GM21367 (cell line): Measurements from ENCODE around the gene RALGPS1.
"Not testable (repeated sequence)": the region's sequence is repeated elsewhere in the genome, so short reads cannot be mapped to it uniquely, and the experiment has no call there.

ENCODE experiments used
- ATAC-seq: cut with Tn5 transposase; IDR thresholded peaks from one replicate; pipeline ENCODE4 v1.9.1; 2021; ENCODE audit not compliant: unreplicated experiment

The RALGPS1 gene

GRCh38 chr9:127167560-127168326, 253.2 kb downstream of the RALGPS1 start:
- no peak for ATAC-seq

- ATAC-seq = no peak
Observed at GRCh38 chr9:127168756-127169574, 254.4 kb downstream of the RALGPS1 start.

DNA sequence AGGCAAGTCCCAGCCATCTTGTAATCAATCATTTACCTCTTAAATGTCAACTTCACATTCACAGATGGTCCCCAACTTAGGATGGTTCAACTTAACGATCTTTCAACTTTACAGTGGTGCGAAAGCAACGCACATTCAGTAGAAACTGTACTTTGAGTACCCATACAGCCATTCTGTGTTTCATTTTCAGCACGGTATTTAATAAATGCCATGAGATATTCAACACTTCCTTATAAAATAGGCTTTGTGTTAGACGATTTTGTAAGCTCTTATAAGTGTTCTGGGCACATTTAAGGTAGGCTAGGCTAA, 254.9 kb downstream of the RALGPS1 start:
- ATAC-seq = no peak

DNA sequence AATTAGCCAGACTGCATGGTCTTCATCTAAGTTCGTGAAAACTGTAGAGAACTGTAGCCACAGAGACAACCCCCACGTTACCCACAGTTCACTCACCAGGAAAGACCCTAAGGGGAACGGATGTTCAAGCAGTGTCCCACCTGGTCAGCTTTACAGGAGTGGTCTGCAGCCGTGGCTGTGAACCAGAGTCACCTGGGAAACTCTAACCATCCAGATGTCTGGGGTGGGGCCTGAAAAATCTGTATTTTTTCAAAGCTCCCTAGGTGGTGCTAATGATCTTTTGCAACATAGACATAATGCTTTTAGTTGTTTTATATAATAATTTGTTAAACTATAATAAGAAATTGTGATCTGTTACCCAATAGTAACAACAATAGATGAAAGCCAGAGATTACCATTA, 255.5 kb downstream of the RALGPS1 start:
- ATAC-seq = no peak

- no peak for ATAC-seq
Observed at GRCh38 chr9:127170652-127171051, 256.1 kb downstream of the RALGPS1 start.

DNA sequence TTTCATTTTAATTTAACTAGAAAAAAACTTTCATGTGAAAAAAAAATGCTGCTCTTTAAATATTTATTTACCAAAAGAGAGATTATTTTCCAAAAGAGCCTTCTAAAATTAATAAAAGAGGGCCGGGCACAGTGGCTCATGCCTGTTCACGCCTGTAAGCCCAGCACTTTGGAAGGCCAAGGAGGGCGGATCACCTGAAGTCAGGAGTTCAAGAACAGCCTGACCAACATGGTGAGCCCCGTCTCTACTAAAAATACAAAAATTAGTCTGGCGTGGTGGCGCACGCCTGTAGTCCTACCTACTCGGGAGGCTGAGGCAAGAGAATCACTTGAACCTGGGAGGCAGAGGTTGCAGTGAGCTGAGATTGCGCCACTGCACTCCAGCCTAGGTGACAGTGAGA, 256.8 kb downstream of the RALGPS1 start:
- ATAC-seq = not testable (repeated sequence)

GRCh38 chr9:127172066-127172707, 257.6 kb downstream of the RALGPS1 start:
- ATAC-seq = no peak

- ATAC-seq = no peak
Observed at GRCh38 chr9:127173063-127173462, 258.5 kb downstream of the RALGPS1 start.

- ATAC-seq = no peak
Observed at GRCh38 chr9:127174386-127175318, 260.1 kb downstream of the RALGPS1 start.

DNA sequence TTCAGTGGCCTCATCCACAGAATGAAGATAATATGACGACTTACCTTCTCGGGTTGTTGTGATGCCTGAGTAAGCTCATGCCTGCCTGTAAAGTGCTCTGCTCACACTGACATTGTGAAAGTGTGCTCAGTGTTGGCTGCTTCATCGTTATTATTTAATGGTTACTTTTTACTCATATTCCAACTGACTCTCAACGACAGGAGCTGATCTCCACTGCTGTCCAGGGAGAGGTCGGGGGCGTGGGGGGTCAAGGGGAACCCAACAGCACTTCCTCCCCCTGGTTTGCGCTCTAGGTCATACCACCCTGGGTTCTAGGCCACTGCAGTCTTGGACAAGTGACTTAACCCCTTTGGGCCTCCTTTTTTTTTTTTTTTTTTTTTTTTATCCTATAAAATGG, 260.7 kb downstream of the RALGPS1 start:
- ATAC-seq = no peak

- ATAC-seq = no peak
Observed at GRCh38 chr9:127175764-127176163, 261.2 kb downstream of the RALGPS1 start.

DNA sequence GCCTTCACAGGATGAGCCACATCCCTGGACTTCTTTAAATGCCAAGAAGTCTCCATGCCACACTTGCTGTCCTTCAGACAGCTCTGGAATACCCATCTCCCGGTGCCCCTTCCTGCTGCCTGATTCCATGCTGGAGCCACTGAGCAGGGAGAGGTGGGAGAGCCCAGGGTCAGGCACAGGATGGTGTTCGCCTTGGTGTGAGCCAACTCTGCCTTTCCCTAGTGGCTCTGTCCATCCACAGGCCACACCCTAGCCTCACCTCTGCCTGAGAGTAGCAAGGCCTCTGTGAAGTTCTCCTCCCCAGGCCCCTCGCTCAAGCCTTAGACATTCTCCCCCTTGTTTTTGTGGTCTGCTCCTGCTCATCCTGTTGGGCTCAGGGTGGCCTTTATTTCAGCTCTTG, 262.0 kb downstream of the RALGPS1 start:
- ATAC-seq = no peak

DNA sequence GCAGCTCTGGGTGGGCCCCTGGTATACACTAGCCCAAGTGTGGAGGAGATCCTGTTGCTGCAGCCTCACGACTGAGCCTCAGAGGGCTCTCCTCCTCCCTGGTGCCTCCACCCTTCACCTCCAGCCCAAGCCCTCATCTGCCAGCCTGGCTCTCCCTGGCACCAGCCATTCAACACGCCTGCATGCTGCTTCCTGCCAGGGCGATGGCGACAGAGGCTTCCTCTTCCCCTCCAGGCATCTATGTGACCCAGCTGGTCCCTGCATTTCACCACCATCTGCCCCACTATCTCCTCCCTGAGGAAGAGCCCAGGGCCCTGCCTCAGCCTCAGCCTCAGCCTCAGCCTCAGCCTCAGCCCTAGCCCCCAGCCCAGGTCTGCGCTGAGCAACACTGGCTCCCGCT, 262.6 kb downstream of the RALGPS1 start:
- ATAC-seq = no peak

- no peak for ATAC-seq
Observed at GRCh38 chr9:127177665-127178265, 263.2 kb downstream of the RALGPS1 start.

DNA sequence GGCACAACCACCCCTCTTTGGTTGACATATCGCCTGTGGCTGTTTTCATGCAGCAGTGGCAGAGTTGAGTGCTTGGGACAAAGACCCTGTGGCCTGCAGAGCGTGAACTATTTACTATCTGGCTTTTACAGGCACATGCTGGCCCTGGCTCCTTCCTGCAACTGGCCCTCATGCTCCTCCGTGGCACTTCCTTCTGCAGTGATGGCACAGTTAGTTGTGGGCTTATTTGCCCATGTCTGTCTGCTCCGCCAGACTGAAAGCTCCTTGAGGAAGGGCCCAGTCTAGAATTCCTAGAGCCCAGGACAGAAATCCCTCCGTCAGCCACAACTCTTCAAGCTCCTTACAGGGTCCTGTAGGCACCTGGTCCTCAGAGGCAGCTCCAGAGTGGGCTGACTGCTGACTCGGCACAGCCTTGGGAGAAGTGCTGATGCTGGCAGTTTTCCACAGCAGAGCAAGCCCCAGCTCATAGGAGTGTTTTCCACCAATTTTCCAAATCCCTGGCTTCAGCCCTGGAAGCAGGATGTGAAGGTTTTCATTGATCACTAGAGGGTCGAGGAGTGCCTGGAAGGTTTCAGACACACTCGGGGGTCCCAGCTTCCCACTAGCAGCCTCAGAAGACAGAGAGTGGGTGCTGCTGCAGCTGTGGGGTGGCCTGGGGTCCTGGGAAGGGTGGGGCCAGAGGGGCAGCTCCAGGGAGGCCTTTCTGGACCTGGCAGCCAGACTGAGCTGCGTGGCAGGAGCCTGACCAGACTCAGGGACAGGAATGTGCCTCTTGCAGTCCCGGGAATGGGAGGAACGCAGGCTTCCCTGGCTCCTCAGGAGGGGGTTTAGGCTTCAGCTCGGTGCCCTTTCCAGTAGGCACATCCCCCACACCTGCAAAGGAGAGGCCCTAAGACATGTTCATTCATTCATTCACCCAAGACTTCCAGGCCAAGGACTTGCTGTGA, 264.4 kb downstream of the RALGPS1 start:
- ATAC-seq = no peak

DNA sequence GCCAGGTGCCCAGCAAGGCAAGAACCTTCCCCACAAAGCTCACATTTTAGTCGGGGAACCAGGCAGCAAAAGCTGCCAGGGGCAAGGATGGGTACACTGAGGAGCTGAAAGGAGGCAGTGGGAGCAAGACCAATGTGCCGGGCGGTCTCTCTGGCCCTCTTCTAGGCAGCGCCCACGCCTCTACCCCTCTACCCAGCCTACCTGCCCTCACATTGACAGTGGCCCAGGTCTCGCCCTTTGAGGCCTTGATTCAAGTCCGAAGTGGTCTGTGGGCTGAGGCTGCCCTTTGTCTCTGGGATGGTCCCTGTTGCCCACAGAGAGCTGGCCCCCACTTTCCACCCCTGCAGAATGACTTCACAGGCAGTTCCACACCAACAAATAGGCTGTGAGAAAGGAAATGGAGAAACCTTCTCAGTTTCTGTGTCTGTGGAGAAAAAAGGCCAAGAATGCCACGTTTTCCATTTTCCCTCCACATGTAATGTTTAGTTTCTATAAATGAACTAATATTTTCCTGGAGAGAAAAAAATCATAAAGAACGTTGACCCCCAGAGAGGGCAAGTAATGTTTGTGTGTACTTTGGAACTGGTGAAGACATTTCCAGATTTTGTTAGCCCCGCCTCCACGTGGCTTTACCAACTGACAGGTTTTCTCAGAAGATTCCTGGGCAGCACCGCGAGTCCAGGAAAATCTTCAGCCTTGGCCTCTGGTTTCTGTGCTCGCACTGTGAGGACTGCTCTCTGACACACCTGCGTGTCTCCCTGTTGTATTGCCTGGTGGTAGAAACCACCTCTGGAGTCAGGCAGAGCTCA, 265.3 kb downstream of the RALGPS1 start:
- no peak for ATAC-seq

DNA sequence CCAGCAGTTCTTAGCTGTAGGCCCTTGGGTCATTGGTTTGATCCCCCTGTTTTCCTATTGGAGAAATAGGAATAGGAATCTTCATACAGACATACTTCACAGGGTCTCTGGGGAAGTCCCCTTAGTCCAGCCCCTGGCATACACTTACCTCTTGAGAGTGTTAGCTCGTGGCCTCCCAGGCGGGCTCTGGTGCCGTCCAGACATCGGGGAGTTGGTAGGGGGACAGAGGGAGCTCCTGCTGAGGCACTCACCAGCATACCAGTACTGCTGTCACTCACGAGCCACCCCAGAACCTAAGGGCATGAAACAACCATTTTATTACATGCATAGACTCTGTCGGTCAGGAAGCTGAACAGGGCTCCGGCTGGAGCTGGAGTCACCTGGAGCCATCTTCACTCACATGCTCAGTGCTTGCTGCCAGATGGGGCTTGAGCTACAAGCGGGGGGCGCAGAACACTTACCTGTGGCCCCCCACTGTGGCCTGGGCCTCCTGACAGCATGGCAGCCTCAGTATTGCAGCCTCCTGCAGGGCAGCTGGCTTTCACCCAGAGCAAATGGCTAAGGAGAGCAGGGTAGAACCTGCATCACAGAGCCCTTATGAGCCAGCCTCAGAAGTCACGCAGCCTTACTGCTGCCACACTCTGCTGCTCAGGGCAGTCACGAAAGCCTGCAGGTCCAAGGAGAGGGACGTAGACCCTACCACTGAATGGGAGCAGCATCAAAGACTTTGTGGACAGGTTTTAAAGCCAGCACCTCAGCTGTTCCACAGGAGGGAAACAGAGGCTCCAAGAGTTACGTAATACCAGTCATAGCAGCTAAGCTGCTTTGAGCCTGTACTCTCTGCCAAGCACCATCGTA, 266.1 kb downstream of the RALGPS1 start:
- no peak for ATAC-seq

DNA sequence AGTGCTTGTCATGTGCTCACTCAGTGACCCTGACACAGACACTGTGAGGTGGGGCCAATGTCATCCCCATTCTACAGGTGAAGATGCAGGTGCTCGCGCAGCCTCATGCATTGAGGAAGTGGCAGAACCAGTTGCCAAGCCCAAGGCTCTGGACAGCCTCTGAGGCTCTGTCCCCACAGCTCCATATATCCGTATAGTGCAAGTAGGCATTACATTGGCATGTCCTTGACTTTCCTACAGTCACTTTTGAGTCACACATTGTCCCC, 266.7 kb downstream of the RALGPS1 start:
- ATAC-seq = no peak
